AG04449 (cell line): ENCODE results near the gene CYB5R3.

Experiments used
- CTCF ChIA-PET: fragments of 350-600 bp; formaldehyde crosslinking; extraction: SDS; loops from one replicate; lab custom pipeline; 2021; ENCODE audit warnings: antibody characterized with exemption; lab: Yijun Ruan, JAX
- POLR2A ChIA-PET: fragments of 400-600, 350-600 bp; formaldehyde crosslinking; extraction: SDS; loops from one replicate; lab custom pipeline; 2020; ENCODE audit warnings: antibody characterized with exemption, inconsistent platforms; lab: Yijun Ruan, JAX
- DNase-seq: peaks from one replicate; pipeline ENCODE4 v3.0.0-alpha.2; 2010; ENCODE audit warnings: low read depth, low spot score
- H3K4me3 ChIP-seq: 2 replicates; pipeline ENCODE4 v1.5.1; 2011; ENCODE audit warnings: low read depth, mild to moderate bottlenecking, control low read depth, low read length
- TF ChIP-seq, protein P1 (sequence below): IDR thresholded peaks from one replicate; pipeline ENCODE4 v1.5.1; 2011; ENCODE audit warnings: mild to moderate bottlenecking, moderate library complexity, low read length, control low read depth, inconsistent platforms; ENCODE audit not compliant: insufficient read depth; ENCODE audit errors: missing control alignments

Gene CYB5R3

DNA sequence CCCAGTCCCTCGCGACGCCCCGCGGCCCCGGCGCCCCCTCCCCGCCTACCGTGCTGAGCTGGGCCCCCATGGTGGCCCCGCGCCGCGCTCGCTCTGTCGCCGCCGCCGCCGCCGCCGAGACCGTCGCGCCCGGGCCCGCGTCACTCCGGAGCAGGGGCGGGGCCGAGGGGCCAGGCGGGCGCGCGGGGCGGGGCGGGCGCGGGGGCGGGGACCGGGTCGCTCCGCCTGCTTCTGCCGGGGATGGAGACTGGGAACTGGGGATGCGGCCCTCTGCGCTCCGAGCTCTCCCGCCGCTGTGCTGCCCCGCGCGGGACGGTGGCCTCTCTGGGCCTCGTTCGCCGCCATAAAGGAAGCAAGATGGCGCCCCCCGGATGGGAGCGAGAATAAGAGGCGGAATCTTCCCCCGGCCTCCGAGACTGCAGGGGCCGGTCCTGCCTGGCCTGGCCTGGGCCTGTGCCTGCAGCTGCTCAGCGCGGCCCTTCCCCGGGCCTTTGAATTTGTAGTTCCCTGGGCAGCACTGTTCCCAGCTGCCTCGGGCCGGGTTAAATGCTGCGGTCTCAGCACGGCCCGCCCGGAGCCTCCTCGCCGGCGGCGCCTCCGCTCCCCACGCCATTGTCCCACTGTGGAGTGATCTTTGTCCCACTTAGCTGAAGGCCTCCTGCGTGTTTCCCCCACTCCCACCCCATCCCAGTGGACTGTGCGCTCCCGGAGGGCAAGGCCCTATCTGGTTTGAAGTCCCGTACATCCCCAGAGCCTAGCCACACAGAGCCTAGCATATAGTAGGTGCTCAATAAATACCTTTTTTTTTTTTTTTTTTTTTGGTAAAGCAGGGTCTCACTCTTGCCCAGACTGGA is at the start of gene CYB5R3:
Gene CYB5R3, minus strand, starts transcription at position 147 of the 854 bp plus-strand sequence. Its CDS starts 77 bp downstream, at position 70.
- TF ChIP-seq, protein P1, sequence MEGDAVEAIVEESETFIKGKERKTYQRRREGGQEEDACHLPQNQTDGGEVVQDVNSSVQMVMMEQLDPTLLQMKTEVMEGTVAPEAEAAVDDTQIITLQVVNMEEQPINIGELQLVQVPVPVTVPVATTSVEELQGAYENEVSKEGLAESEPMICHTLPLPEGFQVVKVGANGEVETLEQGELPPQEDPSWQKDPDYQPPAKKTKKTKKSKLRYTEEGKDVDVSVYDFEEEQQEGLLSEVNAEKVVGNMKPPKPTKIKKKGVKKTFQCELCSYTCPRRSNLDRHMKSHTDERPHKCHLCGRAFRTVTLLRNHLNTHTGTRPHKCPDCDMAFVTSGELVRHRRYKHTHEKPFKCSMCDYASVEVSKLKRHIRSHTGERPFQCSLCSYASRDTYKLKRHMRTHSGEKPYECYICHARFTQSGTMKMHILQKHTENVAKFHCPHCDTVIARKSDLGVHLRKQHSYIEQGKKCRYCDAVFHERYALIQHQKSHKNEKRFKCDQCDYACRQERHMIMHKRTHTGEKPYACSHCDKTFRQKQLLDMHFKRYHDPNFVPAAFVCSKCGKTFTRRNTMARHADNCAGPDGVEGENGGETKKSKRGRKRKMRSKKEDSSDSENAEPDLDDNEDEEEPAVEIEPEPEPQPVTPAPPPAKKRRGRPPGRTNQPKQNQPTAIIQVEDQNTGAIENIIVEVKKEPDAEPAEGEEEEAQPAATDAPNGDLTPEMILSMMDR: peak; percentile 17
- CTCF ChIA-PET: interaction anchor here (0.6 to 2.2 kb wide), 9 partner anchors 8 to 171 kb away, joined by 3 to 8 read pairs (median 3); no protein-coding TSS in a partner anchor
- POLR2A ChIA-PET: interaction anchor here (0.7 to 2.1 kb wide), 8 partner anchors 13 to 170 kb away, joined by 3 to 15 read pairs (median 3); partner anchors contain the start of gene POLDIP3
- H3K4me3 ChIP-seq: peak within 1 kb of the TSS; percentile 91
- DNase-seq: no peak

GRCh38 chr22:42697542-42698013 is 48.4 kb upstream of the CYB5R3 start:
- no peak overlapping the region for H3K4me3 ChIP-seq
- DNase-seq: no peak
- POLR2A ChIA-PET: no interaction called here
- CTCF ChIA-PET: no interaction called here
- TF ChIP-seq, protein P1: no peak

DNA sequence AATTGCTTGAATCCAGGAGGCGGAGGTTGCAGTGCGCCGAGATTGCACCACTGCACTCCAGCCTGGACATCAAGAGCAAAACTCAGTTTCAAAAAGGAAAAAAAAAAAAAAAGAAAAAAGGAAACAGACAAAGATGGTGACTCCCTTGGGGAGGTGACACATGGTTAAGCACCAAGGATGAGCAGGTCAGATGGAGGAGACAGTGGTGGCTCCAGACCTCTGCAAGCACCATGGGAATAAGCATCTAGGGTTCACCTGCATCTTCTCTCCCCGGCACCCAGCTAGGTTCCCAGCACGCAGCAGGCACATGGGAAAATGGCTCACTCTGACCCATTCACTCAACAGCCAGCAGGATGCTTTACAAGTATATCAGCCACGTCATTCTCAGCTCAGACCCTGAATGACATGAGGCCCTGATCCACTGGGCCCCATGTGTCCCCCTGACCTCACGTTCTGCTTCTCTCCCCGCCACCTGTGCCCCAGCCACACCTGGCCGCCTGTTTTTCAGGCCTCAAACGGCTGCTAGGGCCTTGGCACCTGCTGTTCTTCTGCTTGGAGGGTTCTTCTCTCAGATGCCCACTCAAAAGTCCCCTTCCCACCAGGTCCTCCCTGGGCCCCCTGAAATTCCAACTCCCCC is 47.3 kb upstream of the CYB5R3 start:
- CTCF ChIA-PET: no interaction called here

DNA sequence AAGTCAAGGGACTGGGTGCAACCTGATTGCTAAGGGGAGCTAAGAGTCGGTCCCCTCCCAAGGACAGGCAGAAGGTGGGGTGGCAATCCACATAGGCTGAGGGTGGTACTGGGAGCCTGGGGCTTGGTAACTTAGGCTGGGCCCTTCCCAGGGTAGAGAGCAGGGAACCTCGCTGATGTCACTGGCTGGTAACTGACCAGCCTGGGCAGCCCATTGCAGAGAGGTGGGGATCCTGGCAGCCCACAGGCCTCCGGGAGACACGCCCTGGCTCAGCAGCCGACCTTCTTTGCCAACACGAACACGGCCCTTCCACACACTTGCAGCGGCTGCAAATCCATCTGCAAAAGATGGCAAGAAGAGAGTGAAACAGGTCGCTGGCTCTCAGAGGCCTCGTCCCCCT is 46.1 kb upstream of the CYB5R3 start:
- ChIA-PET POLR2A (no interaction called here), CTCF (no interaction called here)
- TF ChIP-seq, protein P1: no peak
- DNase-seq: no peak
- H3K4me3 ChIP-seq: no peak overlapping the region

More for the DNA sequence above, 47.3 kb upstream of the CYB5R3 start:
- TF ChIP-seq, protein P1: no peak
- POLR2A ChIA-PET: no interaction called here
- H3K4me3 ChIP-seq: no peak overlapping the region
- DNase-seq: no peak

- POLR2A ChIA-PET: no interaction called here
Measured at GRCh38 chr22:42693763-42694683, 44.8 kb upstream of the CYB5R3 start.

More at GRCh38 chr22:42693763-42694683, 44.8 kb upstream of the CYB5R3 start:
- H3K4me3 ChIP-seq: no peak overlapping the region
- CTCF ChIA-PET: interaction anchor here (0.8 kb wide), 1 partner anchor 39 kb away, joined by 3 read pairs; no protein-coding TSS in a partner anchor
- TF ChIP-seq, protein P1: no peak
- DNase-seq: no peak
